Prostate gland (tissue), 2 donors: ENCODE results near the gene FMNL2.

ENCODE experiments used
- POLR2A ChIP-seq: fragments of 450-650 bp; IDR thresholded peaks from one replicate; pipeline ENCODE4 v1.6.1; 2016; ENCODE audit warnings: antibody characterized with exemption, mild to moderate bottlenecking
- TF ChIP-seq, protein P1 (sequence below), 4 experiments: fragments of 200-600 bp in 2 of 4; fragments of 450-650 bp in 2 of 4; sonication (generic) in 2 of 4; IDR thresholded peaks; 1 replicate in 3 of 4; 2 replicates in 1 of 4; pipeline ENCODE4 v1.5.1; 2016 to 2019; ENCODE audit warnings: antibody characterized with exemption in 4 of 4, mild to moderate bottlenecking in 2 of 4, moderate library complexity in 2 of 4

DNA sequence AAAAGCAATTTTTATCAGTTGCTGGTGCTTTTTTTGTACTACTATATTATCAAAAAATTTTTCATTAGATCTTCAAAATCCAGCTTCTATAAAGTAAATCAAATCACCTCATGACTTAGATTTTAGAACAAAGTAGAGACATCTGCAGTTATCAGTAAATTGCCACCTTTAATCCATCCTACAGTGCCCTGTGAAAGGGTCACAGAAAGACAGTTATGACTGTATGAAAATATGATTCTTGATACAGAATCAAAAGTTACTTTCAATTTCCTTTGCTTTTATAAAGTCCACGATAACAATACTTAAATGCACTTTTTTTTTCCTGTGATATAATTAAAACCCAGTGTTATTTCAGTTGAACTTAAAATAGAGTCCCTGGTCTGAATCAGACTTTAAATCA, 320.9 kb downstream of the FMNL2 start:
- no peak for TF ChIP-seq POLR2A
- TF ChIP-seq, protein P1, sequence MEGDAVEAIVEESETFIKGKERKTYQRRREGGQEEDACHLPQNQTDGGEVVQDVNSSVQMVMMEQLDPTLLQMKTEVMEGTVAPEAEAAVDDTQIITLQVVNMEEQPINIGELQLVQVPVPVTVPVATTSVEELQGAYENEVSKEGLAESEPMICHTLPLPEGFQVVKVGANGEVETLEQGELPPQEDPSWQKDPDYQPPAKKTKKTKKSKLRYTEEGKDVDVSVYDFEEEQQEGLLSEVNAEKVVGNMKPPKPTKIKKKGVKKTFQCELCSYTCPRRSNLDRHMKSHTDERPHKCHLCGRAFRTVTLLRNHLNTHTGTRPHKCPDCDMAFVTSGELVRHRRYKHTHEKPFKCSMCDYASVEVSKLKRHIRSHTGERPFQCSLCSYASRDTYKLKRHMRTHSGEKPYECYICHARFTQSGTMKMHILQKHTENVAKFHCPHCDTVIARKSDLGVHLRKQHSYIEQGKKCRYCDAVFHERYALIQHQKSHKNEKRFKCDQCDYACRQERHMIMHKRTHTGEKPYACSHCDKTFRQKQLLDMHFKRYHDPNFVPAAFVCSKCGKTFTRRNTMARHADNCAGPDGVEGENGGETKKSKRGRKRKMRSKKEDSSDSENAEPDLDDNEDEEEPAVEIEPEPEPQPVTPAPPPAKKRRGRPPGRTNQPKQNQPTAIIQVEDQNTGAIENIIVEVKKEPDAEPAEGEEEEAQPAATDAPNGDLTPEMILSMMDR (IDR thresholded peaks at IDR 0.05) = no peak
